HG02642 (cell line): ENCODE measurements around the gene NTSR1.

Experiments used
- ATAC-seq: cut with Tn5 transposase; IDR thresholded peaks from one replicate; pipeline ENCODE4 v1.9.1; 2021; ENCODE audit warnings: mild to moderate bottlenecking; ENCODE audit not compliant: unreplicated experiment, poor library complexity

The NTSR1 gene

DNA sequence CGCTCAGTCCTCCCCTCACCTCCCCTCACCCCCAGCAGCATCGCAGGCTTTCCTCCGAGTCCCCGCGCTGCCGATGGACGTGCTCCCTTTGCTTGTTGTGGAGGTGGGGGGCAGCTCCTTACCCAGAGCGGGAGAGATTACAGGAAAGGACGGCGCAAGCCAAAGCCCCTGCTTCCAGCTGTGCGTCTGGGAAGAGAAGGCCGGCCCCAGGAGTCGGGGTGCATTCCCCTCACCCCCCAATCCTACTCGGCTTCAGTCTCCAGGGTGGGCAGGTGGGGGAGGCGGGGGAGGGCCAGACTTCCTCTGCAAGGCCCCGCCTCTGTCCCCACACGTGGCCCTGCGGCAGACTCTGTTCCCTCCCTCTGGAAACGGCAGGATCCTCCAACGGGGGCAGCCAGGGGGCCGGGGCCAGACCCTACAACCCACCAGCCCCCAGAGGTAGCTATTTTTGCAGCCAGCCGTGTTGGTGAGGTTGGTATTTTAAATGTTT is 43.6 kb downstream of the NTSR1 start:
- no peak for ATAC-seq

DNA sequence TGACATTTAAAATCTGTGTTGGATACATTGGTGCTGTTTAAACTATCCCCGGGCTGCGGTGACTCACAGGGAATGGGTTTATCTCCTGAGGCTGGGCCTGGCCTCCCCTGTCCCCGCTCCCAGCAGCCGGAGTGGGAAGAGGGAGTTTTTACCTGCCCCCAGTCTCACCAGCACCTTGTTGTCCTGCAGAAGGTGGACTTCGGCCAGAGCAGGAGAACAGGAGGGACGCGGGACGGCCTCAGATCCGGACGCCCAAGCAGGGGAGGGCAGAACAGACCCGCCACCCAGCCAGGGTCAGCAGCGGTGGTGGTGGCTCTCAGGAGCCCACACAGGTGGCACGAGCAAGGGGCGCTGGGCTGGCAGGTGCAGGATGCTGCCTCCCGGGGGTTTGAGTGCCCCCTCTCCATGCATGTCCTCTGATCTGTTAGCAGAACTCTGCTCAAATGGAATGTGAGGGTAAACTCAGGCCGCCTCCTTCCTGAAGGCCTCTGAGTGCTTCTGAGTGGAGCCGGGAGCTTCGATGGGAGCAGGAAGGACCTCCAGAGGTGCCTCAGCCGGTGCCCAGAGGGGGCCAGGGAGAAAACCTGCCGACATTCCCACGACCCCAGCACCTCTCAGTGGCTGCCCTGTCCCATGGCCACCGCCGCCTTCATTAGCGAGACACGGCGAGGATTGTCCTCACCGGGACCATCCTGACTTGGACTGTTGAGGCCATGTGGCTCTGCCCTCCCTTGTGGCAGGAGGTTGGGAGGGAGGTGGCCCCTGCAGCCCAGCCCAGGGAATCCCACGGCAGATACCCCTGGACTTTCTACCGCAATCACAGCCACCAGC is 44.2 kb downstream of the NTSR1 start:
- ATAC-seq, result no peak

GRCh38 chr20:62753626-62754025 is 45.0 kb downstream of the NTSR1 start:
- no peak for ATAC-seq

- no peak for ATAC-seq
Observed at GRCh38 chr20:62754122-62754990, 45.7 kb downstream of the NTSR1 start.

GRCh38 chr20:62754991-62755356 is 46.3 kb downstream of the NTSR1 start:
- no peak for ATAC-seq

- no peak for ATAC-seq
Observed at GRCh38 chr20:62755817-62756724, 47.4 kb downstream of the NTSR1 start.

DNA sequence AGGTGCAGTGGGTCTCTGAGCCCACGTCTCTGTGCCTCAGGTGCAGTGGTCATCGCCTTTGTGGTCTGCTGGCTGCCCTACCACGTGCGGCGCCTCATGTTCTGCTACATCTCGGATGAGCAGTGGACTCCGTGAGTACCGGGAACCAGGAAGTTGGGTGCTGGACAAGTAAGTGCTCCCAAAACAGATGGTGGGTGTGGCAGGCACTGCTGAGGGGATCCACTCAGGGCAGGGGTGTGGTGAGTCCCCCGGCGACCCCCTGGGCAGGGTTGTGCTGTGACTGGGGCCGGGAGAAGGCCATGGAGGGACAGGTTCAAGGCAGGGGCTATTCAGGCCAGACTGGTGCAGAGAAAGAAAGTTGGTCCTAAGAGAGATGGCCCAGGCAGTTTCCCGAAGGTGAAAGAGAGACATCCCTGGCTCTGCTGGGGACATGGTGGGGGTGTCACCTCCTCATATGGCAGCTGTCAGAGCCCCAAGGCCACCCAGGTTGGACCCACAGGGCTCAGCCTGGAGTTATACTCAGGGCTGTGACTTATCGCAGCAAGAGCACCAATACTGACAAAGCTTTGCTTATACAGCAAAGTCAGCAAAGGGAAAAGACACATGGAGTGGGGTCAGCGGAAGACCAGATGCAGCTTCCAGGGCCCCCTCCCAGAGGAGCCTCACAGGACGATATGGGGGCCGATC is 49.7 kb downstream of the NTSR1 start:
- no peak for ATAC-seq

GRCh38 chr20:62759981-62760431 is 51.4 kb downstream of the NTSR1 start:
- ATAC-seq, result no peak

DNA sequence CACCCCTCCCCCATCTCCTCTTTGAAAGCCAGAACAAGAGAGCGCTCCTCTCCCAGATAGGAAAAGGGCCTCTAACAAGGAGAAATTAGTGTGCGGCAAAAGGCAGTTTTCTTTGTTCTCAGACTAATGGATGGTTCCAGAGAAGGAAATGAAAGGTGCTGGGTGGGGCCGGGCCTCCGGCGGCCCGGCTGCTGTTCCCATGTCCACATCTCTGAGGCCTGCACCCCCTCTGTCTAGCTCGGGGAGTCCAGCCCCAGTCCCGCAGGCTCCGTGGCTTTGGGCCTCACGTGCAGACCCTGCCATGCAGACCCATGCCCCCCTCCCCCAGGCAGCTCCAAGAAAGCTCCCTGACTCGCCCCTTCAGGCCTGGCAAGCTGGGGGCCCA is 51.8 kb downstream of the NTSR1 start:
- no peak for ATAC-seq

DNA sequence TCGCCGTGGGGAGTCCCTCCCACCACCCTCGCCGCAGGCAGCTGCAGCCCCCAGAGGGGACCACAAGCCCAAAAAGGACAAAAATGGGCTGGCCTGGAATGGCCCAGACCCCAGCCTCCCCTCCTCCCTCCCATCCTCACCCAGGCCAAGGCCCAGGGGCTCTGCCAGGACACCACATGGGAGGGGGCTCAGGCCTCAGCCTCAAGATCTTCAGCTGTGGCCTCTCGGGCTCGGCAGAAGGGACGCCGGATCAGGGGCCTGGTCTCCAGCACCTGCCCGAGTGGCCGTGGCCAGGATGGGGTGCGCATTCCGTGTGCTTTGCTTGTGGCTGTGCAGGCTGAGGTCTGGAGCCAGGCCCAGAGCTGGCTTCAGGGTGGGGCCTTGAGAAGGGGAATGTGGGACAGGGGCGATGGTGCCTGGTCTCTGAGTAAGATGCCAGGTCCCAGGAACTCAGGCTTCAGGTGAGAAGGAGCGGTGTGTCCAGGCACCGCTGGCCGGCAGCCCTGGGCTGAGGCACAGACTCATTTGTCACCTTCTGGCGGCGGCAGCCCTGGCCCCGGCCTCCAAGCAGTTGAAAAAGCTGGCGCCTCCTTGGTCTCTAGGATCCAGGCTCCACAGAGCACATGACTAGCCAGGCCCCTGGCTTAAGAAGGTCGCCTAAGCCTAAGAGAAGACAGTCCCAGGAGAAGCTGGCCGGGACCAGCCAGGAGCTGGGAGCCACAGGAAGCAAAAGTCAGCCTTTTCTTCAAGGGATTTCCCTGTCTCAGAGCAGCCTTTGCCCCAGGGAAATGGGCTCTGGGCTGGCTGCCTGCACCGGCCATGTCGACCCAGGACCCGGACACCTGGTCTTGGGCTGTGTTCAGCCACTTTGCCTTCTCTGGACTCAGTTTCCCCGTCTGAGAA is 52.5 kb downstream of the NTSR1 start:
- ATAC-seq, result no peak

DNA sequence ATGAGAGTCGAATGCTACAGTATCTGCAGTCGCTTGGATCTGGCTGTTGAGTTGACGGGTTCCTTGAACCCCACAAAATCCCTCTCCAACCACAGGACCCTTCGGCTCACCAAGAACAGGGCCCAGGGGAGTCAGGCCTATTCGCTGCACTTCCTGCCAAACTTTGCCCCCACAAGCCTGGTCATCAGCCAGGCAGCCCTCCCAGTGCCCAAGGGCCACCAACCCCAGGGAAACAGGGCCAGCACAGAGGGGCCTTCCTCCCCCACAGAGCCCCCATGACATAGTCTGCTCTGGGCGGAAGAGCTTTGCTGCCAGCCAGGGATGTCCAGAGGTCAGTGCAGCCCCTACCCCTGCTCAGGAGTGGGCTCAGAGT is 53.1 kb downstream of the NTSR1 start:
- ATAC-seq, result no peak

- ATAC-seq, result no peak
Observed at GRCh38 chr20:62762376-62762775, 53.7 kb downstream of the NTSR1 start.

DNA sequence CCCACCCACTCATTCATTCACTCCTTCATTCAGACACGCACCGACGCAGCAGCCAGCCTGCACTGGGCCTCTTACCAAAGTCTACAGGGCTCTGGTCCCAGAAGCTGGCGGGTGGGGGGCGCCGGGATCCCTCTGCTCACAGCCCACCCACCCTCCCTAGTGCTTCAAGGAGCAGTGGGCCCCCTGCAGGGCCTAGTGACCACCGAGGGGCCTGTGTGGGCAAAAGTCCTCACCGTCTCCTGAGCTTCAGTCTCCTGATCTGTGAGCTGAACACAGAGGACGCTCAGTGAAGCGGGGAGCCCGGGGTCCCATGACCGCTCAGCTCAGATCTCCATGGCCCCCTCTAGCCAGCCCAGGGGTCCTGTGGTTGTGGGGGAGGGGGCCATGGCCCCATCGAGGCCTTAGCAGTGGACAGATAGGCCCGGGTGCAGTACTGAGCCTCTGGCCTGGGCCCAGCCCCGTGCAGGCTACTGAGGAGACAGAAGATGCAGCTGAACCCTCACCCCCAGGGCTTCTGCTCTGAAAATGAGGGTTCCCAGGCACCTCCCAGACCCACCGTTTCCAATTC is 54.2 kb downstream of the NTSR1 start:
- no peak for ATAC-seq

- ATAC-seq, result no peak
Observed at GRCh38 chr20:62763404-62763803, 54.8 kb downstream of the NTSR1 start.

GRCh38 chr20:62764156-62764935 is 55.7 kb downstream of the NTSR1 start:
- no peak for ATAC-seq

DNA sequence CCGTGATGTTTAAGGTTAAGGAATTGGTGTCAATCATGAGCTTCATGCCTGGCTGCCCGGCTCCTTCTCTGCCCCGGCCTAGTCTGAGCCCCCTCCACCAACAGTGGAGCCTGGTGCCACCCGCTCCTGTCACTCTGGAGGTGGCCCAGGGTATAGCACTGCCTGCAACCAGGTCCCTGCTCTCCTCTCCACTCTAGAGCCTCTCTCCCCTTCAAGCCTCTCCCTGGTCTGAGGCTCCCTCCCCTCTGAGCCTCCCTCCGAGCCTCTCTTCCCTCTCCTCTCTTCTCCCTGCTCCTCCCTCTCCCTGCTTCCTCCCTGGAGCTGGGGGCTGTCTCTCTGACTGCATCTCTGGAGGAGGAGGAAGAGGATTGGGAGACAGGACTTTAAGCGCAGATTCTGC is 56.4 kb downstream of the NTSR1 start:
- ATAC-seq, result no peak

DNA sequence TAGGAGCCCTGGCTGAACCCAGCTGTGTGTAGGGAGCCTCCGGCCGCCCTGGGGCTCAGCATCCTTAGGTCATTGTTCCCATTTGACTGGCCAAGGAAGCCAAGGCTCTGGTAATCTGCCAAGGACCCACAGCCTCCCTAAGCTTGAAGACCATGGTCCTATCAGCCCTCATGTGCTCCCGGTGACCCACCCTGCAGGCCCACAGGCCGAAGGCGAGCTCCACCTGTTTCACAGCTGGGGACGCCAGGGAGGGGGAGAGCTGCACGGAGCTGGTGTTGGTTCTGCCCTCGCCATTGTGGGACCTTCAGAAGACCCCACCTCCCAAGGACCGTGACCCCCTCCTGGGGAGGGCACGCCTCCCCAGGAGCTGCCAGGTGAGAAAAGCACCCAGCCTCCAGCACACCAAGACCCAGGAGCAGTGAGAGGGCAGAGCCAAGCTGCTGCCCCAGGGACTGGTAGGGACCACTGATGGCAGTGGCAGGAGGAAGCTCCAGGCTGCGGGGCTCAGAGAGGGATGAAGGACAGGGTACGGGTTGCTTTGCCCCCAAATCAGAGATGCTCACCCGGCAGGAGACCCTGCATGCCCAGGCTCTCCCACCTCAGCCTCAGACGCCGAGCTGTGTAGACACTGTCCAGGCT is 56.9 kb downstream of the NTSR1 start:
- no peak for ATAC-seq
